Type B pancreatic cell (in vitro differentiated cells): Measurements from ENCODE around the gene ZNF500. TPM values are rescaled to one million over a fixed set of nuclear protein-coding genes. Genes with fewer than 3 reads are reported as not detected.

Source experiments
- DNase-seq: peaks from one replicate; pipeline ENCODE4 v3.0.0; 2021; ENCODE audit warnings: mixed read lengths; ENCODE audit not compliant: unreplicated experiment; ENCODE audit errors: extremely low spot score
- H3K27ac Mint-ChIP-seq: 2 replicates; pipeline ENCODE4 v1.8.0; 2021; ENCODE audit warnings: mild to moderate bottlenecking, mixed read lengths
- H3K27me3 Mint-ChIP-seq: 2 replicates; pipeline ENCODE4 v1.8.0; 2021; ENCODE audit warnings: mixed read lengths
- H3K36me3 Mint-ChIP-seq: 2 replicates; pipeline ENCODE4 v1.8.0; 2021; ENCODE audit warnings: mixed read lengths
- H3K4me1 Mint-ChIP-seq: one replicate; pipeline ENCODE4 v1.8.0; 2021; ENCODE audit warnings: mixed read lengths; ENCODE audit not compliant: unreplicated experiment
- H3K4me3 Mint-ChIP-seq: 2 replicates; pipeline ENCODE4 v1.8.0; 2021; ENCODE audit warnings: mild to moderate bottlenecking, mixed read lengths
- H3K9me3 Mint-ChIP-seq: 2 replicates; pipeline ENCODE4 v1.8.0; 2021; ENCODE audit warnings: mixed read lengths
- CTCF ChIP-seq: fragments of 200-600 bp; sonication (generic); conservative IDR thresholded peaks from 2 replicates; pipeline ENCODE4 v1.5.0; 2021; ENCODE audit warnings: antibody characterized with exemption, mild to moderate bottlenecking
- total RNA-seq: library from RNA; stranded (reverse); gene quantifications from 2 replicates; pipeline ENCODE4 v1.2.1, GENCODE V29; 2021; ENCODE audit warnings: low replicate concordance

The ZNF500 gene
- total RNA-seq, 1 donor from 2014 or later: 21.0 TPM

DNA sequence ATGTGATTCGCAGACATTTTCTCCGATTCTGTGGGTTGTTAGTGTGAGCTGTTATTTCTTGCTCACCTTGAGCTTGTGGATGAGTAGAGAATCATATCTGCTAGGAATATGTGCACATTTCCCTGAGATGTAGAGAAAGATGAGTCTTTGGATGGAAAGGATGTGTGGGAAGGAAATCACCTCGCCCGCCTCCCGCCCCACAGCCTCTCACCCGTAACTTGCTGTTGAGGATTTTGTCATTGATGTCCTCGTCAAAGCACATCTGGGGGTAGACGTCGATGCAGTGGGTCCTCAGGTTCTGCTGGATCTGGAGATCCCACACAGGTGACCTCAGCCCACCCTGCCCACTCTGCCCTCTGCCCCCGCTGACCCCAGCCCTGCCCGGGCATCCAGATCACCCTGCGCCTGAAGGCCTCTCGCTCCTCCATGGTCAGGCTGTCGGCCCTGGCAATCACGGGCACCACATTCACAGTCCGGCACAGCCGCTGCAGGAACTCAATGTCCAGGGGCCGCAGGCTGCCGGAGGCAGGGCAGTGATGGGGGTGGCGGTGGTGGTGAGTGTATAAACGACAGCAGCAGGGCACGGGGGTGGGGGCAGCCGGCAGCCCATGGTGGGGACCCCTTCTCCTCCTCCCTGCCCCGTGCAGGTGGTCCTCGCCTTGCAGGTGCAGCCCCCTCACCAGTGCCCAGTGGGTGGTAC, 16.4 kb upstream of the ZNF500 start:
- Mint-ChIP-seq H3K4me3 (no peak overlapping the region), H3K36me3 (no peaks in the 10 kb centered on the region), H3K9me3 (no peaks in the 10 kb centered on the region), H3K4me1 (no peaks in the 10 kb centered on the region), H3K27me3 (no peaks in the 10 kb centered on the region), H3K27ac (no peak overlapping the region)
- TF ChIP-seq CTCF: no peak
- no peak for DNase-seq

- H3K4me1 Mint-ChIP-seq: no peaks in the 10 kb centered on the region
- H3K27me3 Mint-ChIP-seq: no peaks in the 10 kb centered on the region
- no peak overlapping the region for H3K27ac Mint-ChIP-seq
- no peak for TF ChIP-seq CTCF
- DNase-seq: no peak
- no peaks in the 10 kb centered on the region for H3K36me3 Mint-ChIP-seq
- H3K4me3 Mint-ChIP-seq: no peak overlapping the region
- H3K9me3 Mint-ChIP-seq: no peaks in the 10 kb centered on the region
Measured at GRCh38 chr16:4780235-4780634, 13.3 kb upstream of the ZNF500 start.

GRCh38 chr16:4778050-4778392, 11.1 kb upstream of the ZNF500 start:
- no peak overlapping the region for H3K27ac Mint-ChIP-seq
- no peaks in the 10 kb centered on the region for H3K9me3 Mint-ChIP-seq
- DNase-seq: no peak
- no peak for TF ChIP-seq CTCF
- H3K4me1 Mint-ChIP-seq: no peaks in the 10 kb centered on the region
- H3K36me3 Mint-ChIP-seq: no peaks in the 10 kb centered on the region
- no peak overlapping the region for H3K4me3 Mint-ChIP-seq
- no peaks in the 10 kb centered on the region for H3K27me3 Mint-ChIP-seq

GRCh38 chr16:4777339-4778049, 10.5 kb upstream of the ZNF500 start:
- no peak for TF ChIP-seq CTCF
- Mint-ChIP-seq H3K36me3 (no peaks in the 10 kb centered on the region), H3K4me1 (no peaks in the 10 kb centered on the region)

DNA sequence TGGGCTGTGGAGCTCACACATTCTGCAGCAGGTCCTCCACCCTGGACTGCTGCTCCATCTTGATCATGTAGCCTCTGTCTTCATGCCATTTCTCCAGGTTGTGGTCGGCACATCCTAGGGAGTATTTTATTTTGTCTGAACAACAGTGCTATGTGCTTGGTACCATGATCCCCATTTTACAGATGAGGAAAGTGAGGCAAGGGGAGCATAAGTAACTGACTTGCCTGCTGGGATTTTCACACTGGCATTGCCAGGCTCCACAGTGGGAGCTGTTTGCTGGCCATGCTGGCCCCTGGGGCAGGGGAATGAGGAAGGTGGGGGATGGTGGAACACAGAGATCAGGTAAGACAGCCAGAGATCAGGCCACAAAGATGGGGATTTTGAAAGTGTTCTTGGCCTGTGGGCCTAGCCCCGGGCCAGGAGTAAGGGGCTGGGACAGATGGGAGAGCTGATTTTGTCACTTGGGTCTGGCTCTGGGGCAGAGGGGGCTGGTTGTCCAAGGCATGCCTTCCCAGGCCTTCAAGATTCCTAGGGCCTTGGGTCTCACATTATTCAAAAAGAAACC, 9.3 kb upstream of the ZNF500 start:
- Mint-ChIP-seq H3K9me3 (no peaks in the 10 kb centered on the region), H3K4me1 (no peaks in the 10 kb centered on the region), H3K27me3 (no peaks in the 10 kb centered on the region), H3K27ac (no peak overlapping the region), H3K36me3 (no peaks in the 10 kb centered on the region), H3K4me3 (no peak overlapping the region)
- no peak for DNase-seq
- TF ChIP-seq CTCF: no peak

More at GRCh38 chr16:4777339-4778049, 10.5 kb upstream of the ZNF500 start:
- no peaks in the 10 kb centered on the region for H3K9me3 Mint-ChIP-seq
- no peak overlapping the region for H3K4me3 Mint-ChIP-seq
- no peaks in the 10 kb centered on the region for H3K27me3 Mint-ChIP-seq
- no peak overlapping the region for H3K27ac Mint-ChIP-seq
- no peak for DNase-seq
